Chondrocyte (in vitro differentiated cells): ENCODE measurements around the gene ABTB2. TPM values are rescaled to one million over a fixed set of nuclear protein-coding genes. Genes with fewer than 3 reads are reported as not detected.

Experiments used
- DNase-seq: peaks from one replicate; pipeline ENCODE4 v3.0.0; 2021; ENCODE audit warnings: mixed read lengths, low spot score
- H3K27ac Mint-ChIP-seq: one replicate; pipeline ENCODE4 v1.8.0; 2021; ENCODE audit warnings: mild to moderate bottlenecking, moderate library complexity, mixed read lengths; ENCODE audit not compliant: unreplicated experiment
- H3K27me3 Mint-ChIP-seq: 2 replicates; pipeline ENCODE4 v1.8.0; 2021; ENCODE audit warnings: low read depth, mixed read lengths
- H3K36me3 Mint-ChIP-seq: 2 replicates; pipeline ENCODE4 v1.8.0; 2021; ENCODE audit warnings: low read depth, mixed read lengths
- H3K4me1 Mint-ChIP-seq: 2 replicates; pipeline ENCODE4 v1.8.0; 2021; ENCODE audit warnings: low read depth, mild to moderate bottlenecking, mixed read lengths
- H3K4me3 Mint-ChIP-seq: one replicate; pipeline ENCODE4 v1.8.0; 2021; ENCODE audit warnings: mild to moderate bottlenecking, moderate library complexity, mixed read lengths; ENCODE audit not compliant: unreplicated experiment
- H3K9me3 Mint-ChIP-seq: 2 replicates; pipeline ENCODE4 v1.8.0; 2021; ENCODE audit warnings: low read depth, mixed read lengths
- total RNA-seq: library from RNA; stranded (reverse); gene quantifications from 3 replicates; pipeline ENCODE4 v1.2.1, GENCODE V29; 2021
- TF ChIP-seq, protein P1 (sequence below): fragments of 200-600 bp; sonication (generic); IDR thresholded peaks from 2 replicates; pipeline ENCODE4 v1.5.0; 2021; ENCODE audit warnings: antibody characterized with exemption, mild to moderate bottlenecking, moderate library complexity

The ABTB2 gene
- total RNA-seq, 1 donor from 2014 or later: 3.1 TPM

DNA sequence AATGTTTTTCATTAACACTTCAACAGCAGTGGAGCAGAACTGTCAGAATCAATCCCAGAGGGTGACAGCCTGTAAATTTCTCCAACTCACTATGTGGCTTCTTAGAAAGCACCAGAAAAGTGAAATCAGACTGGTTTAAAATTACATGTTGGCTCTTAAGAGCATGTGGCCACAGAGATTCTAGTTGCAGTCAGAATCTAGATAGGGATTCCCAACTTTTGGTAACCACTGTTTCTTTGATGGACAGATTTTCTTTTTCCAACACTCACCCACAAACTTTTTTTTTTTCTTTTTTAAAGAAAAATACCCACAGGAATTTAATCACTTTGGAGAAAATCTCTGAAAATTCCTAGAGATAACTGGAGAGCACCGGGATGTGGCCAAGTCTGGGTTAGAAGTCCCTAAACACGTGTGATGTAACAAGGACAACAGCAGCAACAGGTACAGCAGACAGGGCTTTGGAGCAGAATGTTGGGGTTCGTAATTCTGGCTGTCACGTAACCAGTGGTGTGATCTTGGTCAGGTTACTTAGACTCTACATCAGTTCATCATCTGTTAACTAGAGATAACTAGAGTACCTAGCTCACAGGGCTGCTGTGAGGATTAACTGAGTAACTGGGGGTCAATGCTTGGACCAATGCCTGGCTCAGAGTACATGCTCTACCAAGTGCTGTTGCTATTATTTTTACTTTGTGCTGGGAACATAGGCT lies 152.3 kb downstream of the ABTB2 start:
- Mint-ChIP-seq H3K36me3 (peaks cover 3% of the 10 kb centered on the region), H3K27me3 (no peaks in the 10 kb centered on the region), H3K27ac (no peak overlapping the region), H3K9me3 (no peaks in the 10 kb centered on the region), H3K4me3 (no peak overlapping the region), H3K4me1 (peaks cover 22% of the 10 kb centered on the region)
- TF ChIP-seq, protein P1, sequence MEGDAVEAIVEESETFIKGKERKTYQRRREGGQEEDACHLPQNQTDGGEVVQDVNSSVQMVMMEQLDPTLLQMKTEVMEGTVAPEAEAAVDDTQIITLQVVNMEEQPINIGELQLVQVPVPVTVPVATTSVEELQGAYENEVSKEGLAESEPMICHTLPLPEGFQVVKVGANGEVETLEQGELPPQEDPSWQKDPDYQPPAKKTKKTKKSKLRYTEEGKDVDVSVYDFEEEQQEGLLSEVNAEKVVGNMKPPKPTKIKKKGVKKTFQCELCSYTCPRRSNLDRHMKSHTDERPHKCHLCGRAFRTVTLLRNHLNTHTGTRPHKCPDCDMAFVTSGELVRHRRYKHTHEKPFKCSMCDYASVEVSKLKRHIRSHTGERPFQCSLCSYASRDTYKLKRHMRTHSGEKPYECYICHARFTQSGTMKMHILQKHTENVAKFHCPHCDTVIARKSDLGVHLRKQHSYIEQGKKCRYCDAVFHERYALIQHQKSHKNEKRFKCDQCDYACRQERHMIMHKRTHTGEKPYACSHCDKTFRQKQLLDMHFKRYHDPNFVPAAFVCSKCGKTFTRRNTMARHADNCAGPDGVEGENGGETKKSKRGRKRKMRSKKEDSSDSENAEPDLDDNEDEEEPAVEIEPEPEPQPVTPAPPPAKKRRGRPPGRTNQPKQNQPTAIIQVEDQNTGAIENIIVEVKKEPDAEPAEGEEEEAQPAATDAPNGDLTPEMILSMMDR: no peak
- no peak for DNase-seq

DNA sequence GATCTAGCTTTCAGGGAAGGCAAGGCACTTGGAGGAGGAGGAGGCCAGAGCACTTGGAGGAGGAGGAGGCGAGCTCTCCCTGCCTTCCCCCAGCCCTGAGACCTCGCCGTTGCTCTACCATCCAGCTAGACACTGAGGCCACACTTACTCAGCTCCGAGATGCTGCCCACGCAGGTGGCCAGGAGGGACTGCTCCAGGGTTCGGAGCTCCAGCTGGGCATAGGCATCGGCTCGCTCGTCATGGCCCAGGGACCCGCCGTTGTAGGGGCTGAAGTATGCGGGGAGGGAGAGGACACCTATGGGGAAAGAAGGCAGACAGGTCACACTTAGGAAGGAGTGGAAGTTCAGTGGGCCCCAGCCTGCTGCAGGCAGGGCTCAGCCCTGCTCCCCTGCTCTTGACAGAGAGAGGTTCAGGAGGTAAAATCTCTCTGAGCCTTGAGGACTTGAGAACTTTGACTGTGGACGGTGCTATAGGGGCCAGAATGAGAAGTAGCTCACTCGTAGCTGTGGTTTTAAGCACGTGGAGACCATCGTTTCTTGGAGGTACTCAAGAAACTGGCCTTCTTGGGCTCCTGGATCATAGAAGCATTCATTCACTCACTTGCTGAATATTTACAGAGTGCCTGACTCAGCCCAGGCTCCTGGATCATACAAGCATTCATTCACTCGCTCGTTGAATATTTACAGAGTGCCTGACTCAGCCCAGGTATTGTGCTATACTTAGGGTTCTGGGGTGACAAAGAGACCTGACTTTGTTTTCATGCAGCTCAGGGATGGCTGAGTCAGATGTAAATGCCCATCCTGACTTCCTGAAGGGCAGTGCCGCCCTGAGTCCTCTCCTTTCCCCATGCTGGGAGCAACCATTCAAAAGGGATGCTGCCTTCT lies 153.2 kb downstream of the ABTB2 start:
- Mint-ChIP-seq H3K27ac (no peak overlapping the region), H3K4me1 (peaks cover 22% of the 10 kb centered on the region), H3K27me3 (no peaks in the 10 kb centered on the region), H3K36me3 (peaks cover 3% of the 10 kb centered on the region), H3K9me3 (no peaks in the 10 kb centered on the region), H3K4me3 (no peak overlapping the region)
- no peak for DNase-seq
- TF ChIP-seq, protein P1: no peak

DNA sequence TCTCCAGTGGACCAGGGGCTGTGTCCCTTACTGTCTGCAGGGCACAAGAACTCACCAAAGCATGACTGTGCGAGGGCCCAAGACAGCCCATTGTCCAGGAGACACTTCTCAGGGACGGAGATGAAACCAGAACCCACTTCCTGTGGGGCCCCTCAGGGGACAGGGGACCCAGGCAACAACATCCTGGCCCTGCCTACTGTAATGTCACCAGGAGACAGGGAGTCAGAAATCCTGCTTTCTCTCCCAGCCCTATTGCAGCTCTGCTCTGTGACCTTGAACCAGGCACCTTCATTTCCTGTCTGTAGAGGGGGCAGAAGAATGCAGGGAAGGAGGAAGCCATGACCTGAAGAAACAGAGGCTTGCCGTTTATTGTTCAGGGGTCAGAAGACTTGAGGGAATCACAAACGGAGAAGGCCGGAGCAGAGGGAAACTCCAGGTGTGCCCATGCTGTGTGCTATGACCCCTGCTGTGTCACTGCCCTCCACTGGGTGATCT lies 154.4 kb downstream of the ABTB2 start:
- TF ChIP-seq, protein P1: no peak
- no peaks in the 10 kb centered on the region for H3K9me3 Mint-ChIP-seq
- no peaks in the 10 kb centered on the region for H3K27me3 Mint-ChIP-seq
- H3K4me3 Mint-ChIP-seq: no peak overlapping the region
- H3K4me1 Mint-ChIP-seq: peaks cover 22% of the 10 kb centered on the region
- H3K36me3 Mint-ChIP-seq: peaks cover 3% of the 10 kb centered on the region
- DNase-seq: no peak
- H3K27ac Mint-ChIP-seq: no peak overlapping the region

DNA sequence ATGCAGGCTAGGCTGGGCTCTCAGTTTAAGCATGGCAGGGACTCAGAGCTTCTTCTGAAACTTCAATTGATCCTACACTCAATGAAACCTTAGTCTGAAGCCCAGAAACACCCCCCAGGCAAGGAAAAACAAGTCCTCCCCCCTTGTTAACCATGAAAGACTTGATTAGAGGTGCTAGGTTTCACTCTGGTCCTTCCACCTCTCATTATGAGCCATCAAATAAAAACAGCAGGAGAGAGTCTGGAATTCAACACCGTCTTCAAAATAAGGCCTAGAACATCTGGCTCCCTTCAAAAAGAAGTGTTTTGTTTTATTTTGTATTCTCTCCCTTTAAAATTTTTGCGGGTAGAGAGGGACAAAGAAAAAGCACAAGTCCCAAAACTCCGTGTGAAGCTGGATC lies 156.7 kb downstream of the ABTB2 start:
- TF ChIP-seq, protein P1: no peak
- H3K27ac Mint-ChIP-seq: no peak overlapping the region
- H3K9me3 Mint-ChIP-seq: no peaks in the 10 kb centered on the region
- no peak overlapping the region for H3K4me3 Mint-ChIP-seq
- peaks cover 10% of the 10 kb centered on the region for H3K4me1 Mint-ChIP-seq
- no peak for DNase-seq
- H3K36me3 Mint-ChIP-seq: peaks cover 3% of the 10 kb centered on the region
- H3K27me3 Mint-ChIP-seq: no peaks in the 10 kb centered on the region

DNA sequence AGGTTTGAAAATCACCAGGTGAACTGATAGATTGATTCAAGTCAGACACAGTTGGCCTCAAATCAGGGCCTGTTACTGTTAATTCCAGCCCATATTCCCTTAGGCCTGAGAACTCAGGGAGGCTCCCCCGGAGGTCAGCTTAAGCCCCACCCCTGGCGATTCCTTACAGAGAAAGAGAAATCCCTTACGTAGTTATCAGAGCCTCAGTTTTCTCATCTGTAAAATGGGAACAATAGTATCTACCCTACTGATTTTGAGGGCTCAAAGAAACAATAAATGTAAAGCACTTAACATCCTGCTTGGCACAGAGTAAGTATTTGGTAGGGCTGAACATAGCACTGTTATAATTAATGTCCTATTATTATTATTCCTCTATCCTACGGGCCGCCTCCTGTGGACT lies 158.3 kb downstream of the ABTB2 start:
- no peaks in the 10 kb centered on the region for H3K27me3 Mint-ChIP-seq
- no peak overlapping the region for H3K27ac Mint-ChIP-seq
- no peak for DNase-seq
- H3K36me3 Mint-ChIP-seq: peaks cover 3% of the 10 kb centered on the region
- H3K9me3 Mint-ChIP-seq: no peaks in the 10 kb centered on the region
- TF ChIP-seq, protein P1: no peak
- no peak overlapping the region for H3K4me3 Mint-ChIP-seq
- H3K4me1 Mint-ChIP-seq: peaks cover 5% of the 10 kb centered on the region
